BLaER1 treated with 17β-estradiol and CSF1 and Interleukin-3, amounts not matched to agents 10 nM and 100 nM (cell line): Measurements from ENCODE around the gene KDM4C.
A peak's percentile ranks its signal among the peaks of the same experiment; 100 is the strongest.
"Not testable (repeated sequence)": the region's sequence is repeated elsewhere in the genome, so short reads cannot be mapped to it uniquely, and the experiment has no call there.

Experiments used
- H3K27ac ChIP-seq, 11 experiments: shearing (Covaris generic); formaldehyde crosslinking; 2 replicates each; pipeline ENCODE4 v1.8.1; 2022
- H3K27me3 ChIP-seq, 11 experiments: shearing (Covaris generic); formaldehyde crosslinking; 2 replicates each; pipeline ENCODE4 v1.8.1; 2022
- H3K36me3 ChIP-seq, 11 experiments: shearing (Covaris generic); formaldehyde crosslinking; 2 replicates each; pipeline ENCODE4 v1.8.1; 2022
- H3K4me1 ChIP-seq, 10 experiments: shearing (Covaris generic); formaldehyde crosslinking; 2 replicates each; pipeline ENCODE4 v1.8.1; 2022
- H3K4me2 ChIP-seq, 11 experiments: shearing (Covaris generic); formaldehyde crosslinking; 2 replicates each; pipeline ENCODE4 v1.8.1; 2022
- H3K4me3 ChIP-seq, 10 experiments: shearing (Covaris generic); formaldehyde crosslinking; 2 replicates each; pipeline ENCODE4 v1.8.1; 2022
- H3K9ac ChIP-seq, 11 experiments: shearing (Covaris generic); formaldehyde crosslinking; 2 replicates each; pipeline ENCODE4 v1.8.1; 2022
- H3K9me3 ChIP-seq, 11 experiments: shearing (Covaris generic); formaldehyde crosslinking; replicated peaks in 1 of 11; 2 replicates each; pipeline ENCODE4 v1.8.1; 2022
- H4K20me1 ChIP-seq, 11 experiments: shearing (Covaris generic); formaldehyde crosslinking; 2 replicates each; pipeline ENCODE4 v1.8.1; 2022
- Cebpa-rat ChIP-seq, 11 experiments: shearing (Covaris generic); IDR thresholded peaks; 2 replicates each; pipeline ENCODE4 v1.8.1; 2022

KDM4C gene

DNA sequence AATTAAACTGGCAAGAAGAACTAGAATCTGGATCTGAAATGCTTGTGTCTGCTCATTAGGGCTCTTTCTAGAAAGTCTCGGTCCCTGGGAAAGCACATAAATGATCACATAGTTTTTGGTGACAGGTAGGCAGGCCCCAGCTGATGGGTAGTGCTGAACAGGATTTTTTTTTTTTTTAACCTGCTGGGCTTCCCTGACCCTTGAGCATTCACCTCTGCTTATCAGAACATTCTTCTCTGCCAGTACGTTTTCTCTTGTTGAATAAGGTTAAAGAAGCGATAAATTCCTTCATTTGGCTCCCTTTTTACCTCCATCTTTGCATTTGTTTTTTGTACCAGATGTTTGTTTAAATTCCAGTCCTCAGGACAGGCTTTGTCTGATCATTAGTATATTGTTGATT lies 8.8 kb downstream of the KDM4C start:
- Histone ChIP-seq H3K27me3 (no peaks in the 10 kb centered on the region), H4K20me1 (peaks cover 0 to 94% (median 36%) of the 10 kb centered on the region in 11 experiments; a peak in 16 of 22 replicates), H3K36me3 (peaks cover 0 to 6% (median 0%) of the 10 kb centered on the region in 11 experiments; a peak in 7 of 22 replicates), H3K9me3 (peaks cover 0 to 11% (median 8%) of the 10 kb centered on the region in 11 experiments; a peak in 14 of 22 replicates), H3K4me3 (no peak overlapping the region), H3K4me2 (no peak overlapping the region), H3K27ac (no peak overlapping the region), H3K9ac (no peak overlapping the region), H3K4me1 (peaks cover 0 to 28% (median 8%) of the 10 kb centered on the region in 10 experiments; a peak in 12 of 20 replicates)
- no peak for TF ChIP-seq Cebpa-rat (IDR thresholded peaks at IDR 0.05)

DNA sequence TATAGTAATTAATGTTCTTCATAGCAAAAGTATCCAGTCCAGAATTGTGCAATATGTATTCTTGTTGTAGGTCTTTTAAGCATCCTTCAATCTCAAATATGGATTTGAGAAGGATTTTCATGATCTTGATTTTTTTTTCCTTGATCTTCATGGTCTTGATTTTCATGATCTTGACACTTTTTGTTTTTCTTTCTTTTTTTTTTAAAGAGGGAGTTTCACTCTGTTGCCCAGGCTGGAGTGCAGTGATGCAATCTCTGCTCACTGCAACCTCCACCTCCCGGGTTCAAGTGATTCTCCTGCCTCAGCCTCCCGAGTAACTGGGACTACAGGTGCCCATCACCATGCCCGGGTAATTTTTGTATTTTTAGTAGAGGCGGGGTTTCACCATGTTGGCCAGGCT lies 10.8 kb downstream of the KDM4C start:
- TF ChIP-seq Cebpa-rat (IDR thresholded peaks at IDR 0.05) = 0 out of 22 replicates have a peak, but pooled peaks of 1 of the 11 experiments have one; percentile 23
- not testable (repeated sequence) for H3K27me3 ChIP-seq, H3K4me3 ChIP-seq, H3K27ac ChIP-seq, H3K9ac ChIP-seq, H3K4me2 ChIP-seq
- Histone ChIP-seq H4K20me1 (peaks cover 0 to 100% (median 31%) of the 10 kb centered on the region in 11 experiments; a peak in 14 of 22 replicates), H3K36me3 (peaks cover 0 to 18% (median 7%) of the 10 kb centered on the region in 11 experiments; a peak in 11 of 22 replicates), H3K9me3 (peaks cover 0 to 26% (median 20%) of the 10 kb centered on the region in 11 experiments; a peak in 16 of 22 replicates), H3K4me1 (peaks cover 0 to 26% (median 6%) of the 10 kb centered on the region in 10 experiments; a peak in 11 of 20 replicates)

DNA sequence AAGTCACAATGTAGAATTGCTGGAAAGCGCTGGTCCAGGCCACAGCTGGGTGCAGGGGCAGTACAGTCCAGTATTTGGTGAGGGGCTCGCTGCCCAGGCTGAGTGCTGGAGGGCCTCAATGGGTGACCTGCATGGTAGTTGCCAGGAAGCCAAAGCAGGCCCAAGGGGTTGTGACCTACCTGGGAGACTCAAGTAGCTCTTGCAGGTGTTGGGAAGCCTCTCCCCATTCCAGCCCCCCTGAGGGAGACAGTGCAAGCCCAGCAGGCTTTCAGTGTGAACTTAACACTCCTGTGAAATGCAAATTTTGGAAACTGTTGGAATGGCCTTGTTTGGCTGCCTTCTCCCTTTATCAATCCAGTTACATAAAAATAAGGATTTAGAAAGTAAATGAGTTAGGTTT lies 13.9 kb downstream of the KDM4C start:
- peaks cover 0 to 100% (median 11%) of the 10 kb centered on the region in 11 experiments; a peak in 12 of 22 replicates for H4K20me1 ChIP-seq
- TF ChIP-seq Cebpa-rat (IDR thresholded peaks at IDR 0.05) = no peak
- H3K4me3 ChIP-seq = no peak overlapping the region
- peaks cover 0 to 26% (median 10%) of the 10 kb centered on the region in 11 experiments; a peak in 12 of 22 replicates for H3K36me3 ChIP-seq
- H3K9ac ChIP-seq = no peak overlapping the region
- H3K4me1 ChIP-seq = peaks cover 4 to 15% (median 9%) of the 10 kb centered on the region in 10 experiments; a peak in 17 of 20 replicates
- H3K4me2 ChIP-seq = no peak overlapping the region
- no peaks in the 10 kb centered on the region for H3K27me3 ChIP-seq
- peaks cover 0 to 48% (median 21%) of the 10 kb centered on the region in 11 experiments; a peak in 16 of 22 replicates for H3K9me3 ChIP-seq
- no peak overlapping the region for H3K27ac ChIP-seq

DNA sequence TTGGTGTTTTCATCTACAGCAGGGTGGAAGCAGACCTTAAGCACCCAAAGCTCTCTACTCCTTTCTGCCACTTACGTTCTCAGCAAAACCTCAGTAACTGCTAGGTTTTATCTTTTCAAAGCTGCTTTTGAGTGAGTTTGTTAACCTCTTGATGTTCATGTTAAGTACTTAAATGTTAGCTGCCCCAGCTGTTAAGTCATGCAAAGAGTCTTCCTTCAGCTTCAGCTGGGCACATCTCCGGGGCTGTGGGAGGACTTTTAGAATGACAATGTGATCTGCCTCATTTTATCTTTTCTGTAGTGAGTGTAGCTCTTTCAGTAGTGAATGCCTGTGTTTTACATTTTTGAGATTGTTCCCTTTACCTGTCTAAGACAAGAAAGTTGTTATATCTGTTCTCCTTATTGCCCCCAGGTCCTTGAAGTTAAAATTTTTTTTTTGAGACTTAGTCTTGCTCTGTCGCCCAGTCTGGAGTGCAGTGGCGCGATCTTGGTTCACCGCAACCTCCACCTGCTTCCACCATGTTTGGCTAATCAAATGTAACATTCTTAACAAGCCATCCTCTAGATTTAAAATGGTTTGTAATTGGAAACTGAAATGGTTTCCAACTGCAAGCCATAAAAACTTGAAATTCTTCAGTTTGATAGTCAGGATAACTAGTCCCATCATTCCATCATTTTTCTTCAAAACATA lies 19.6 kb downstream of the KDM4C start:
- Histone ChIP-seq H3K36me3 (peaks cover 0 to 19% (median 5%) of the 10 kb centered on the region in 11 experiments; a peak in 10 of 22 replicates), H4K20me1 (peaks cover 0 to 100% (median 0%) of the 10 kb centered on the region in 11 experiments; a peak in 10 of 22 replicates), H3K4me1 (peaks cover 17 to 51% (median 39%) of the 10 kb centered on the region in 10 experiments; a peak in 18 of 20 replicates), H3K4me2 (peak overlapping the region; percentile 14 to 75 (median 50); a peak in 19 of 22 replicates), H3K27ac (peak overlapping the region in 5 of 11 experiments; percentile 8 to 56 (median 37); a peak in 8 of 22 replicates), H3K9me3 (peaks cover 0 to 36% (median 10%) of the 10 kb centered on the region in 11 experiments; a peak in 15 of 22 replicates), H3K9ac (peak overlapping the region in 4 of 11 experiments; percentile 17 to 51 (median 34); a peak in 6 of 22 replicates), H3K27me3 (no peaks in the 10 kb centered on the region), H3K4me3 (no peak overlapping the region; a peak in 2 of 20 replicates)
- no peak for TF ChIP-seq Cebpa-rat (IDR thresholded peaks at IDR 0.05)

DNA sequence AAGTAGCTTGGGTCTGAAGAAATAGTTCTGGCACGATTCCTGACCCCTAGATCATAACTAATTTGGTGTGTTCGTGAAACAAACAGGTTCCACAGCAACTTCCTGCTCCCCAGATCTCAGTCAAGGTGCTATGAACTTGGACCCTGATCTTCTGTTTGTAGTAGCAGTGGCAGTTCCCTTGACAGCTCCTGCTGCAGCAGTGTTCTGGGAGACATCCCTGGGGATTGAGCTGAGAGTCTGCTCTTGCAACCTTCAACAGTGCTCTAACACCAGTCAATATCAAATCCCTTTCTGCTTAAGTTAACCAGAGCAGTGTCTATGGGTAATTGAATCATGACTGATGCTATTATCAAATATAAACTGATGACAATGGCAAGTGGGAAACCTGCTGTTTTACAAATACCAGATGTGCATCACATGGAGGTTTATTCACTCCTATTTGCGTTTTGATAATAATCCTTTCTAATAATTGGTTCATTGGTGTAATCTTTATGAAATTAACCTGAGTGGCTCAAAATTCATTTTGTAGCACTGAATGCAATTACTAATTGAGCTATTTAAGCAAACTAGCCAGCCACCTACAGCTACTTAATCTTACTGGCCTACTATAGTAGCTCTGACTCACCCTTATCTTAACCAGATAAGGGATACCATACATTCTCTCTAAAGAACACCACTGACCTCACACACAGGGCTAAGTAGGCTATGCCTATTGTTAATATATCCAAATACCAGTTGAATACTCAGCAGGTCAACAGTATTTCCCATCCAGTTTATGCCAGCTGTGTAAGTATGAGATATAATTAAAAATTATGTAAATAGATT lies 21.9 kb downstream of the KDM4C start:
- Histone ChIP-seq H4K20me1 (peaks cover 0 to 100% (median 17%) of the 10 kb centered on the region in 11 experiments; a peak in 15 of 22 replicates), H3K27me3 (no peaks in the 10 kb centered on the region), H3K4me2 (peak overlapping the region in 7 of 11 experiments; percentile 4 to 54 (median 45); a peak in 11 of 22 replicates), H3K4me1 (peaks cover 35 to 74% (median 60%) of the 10 kb centered on the region in 10 experiments), H3K4me3 (no peak overlapping the region), H3K9ac (no peak overlapping the region), H3K36me3 (peaks cover 0 to 8% (median 0%) of the 10 kb centered on the region in 11 experiments; a peak in 4 of 22 replicates), H3K27ac (0 out of 22 replicates have a peak overlapping the region, but pooled peaks of 1 of the 11 experiments have one; percentile 24), H3K9me3 (peaks cover 0 to 15% (median 0%) of the 10 kb centered on the region in 11 experiments; a peak in 3 of 22 replicates)
- no peak for TF ChIP-seq Cebpa-rat (IDR thresholded peaks at IDR 0.05)

DNA sequence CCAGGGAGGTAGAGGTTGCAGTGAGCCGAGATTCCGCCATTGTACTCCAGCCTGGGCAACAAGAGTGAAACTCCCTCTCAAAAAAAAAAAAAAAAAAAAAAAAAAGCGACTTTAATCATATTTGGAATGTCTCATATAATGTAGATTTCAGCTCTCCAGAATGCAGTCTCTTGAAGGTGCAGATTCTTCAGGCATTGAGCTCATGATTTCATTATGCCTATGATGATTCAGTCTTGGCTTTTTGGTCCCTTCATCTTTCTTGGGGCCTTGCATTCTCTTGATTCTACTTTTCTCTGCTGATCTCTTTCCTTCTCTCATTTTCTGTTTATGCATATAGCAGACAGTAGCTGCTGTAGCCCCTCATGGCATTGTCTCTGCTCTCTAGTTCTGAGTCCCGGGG lies 22.9 kb downstream of the KDM4C start:
- H3K4me1 ChIP-seq = peaks cover 39 to 81% (median 68%) of the 10 kb centered on the region in 10 experiments
- no peak overlapping the region for H3K4me3 ChIP-seq
- peaks cover 0 to 100% (median 24%) of the 10 kb centered on the region in 11 experiments; a peak in 15 of 22 replicates for H4K20me1 ChIP-seq
- H3K27ac ChIP-seq = no peak overlapping the region
- no peak overlapping the region for H3K4me2 ChIP-seq
- no peak for TF ChIP-seq Cebpa-rat (IDR thresholded peaks at IDR 0.05)
- no peak overlapping the region for H3K9ac ChIP-seq
- H3K27me3 ChIP-seq = no peaks in the 10 kb centered on the region
- H3K36me3 ChIP-seq = peaks cover 0 to 8% (median 0%) of the 10 kb centered on the region in 11 experiments; a peak in 2 of 22 replicates
- H3K9me3 ChIP-seq = peaks cover 0 to 7% (median 0%) of the 10 kb centered on the region in 11 experiments; a peak in 2 of 22 replicates

DNA sequence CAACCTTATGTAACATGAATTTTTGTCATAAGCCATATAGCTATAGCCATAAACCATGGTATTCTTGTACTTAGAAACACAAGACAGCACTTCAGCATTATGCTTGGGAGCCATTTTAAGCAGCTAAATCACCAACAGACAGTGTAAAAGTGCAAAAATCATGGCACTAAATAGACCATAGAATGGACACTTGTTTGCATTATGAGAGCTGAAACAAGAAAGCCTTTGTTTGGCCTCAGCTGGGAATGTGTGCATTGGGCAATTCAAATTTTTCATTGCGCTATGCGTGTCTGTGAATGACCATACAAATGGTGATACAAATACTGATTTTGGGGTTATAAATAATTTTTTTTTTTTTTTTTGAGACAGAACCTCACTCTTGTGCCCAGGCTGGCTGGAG lies 23.7 kb downstream of the KDM4C start:
- Histone ChIP-seq H4K20me1 (peaks cover 0 to 100% (median 26%) of the 10 kb centered on the region in 11 experiments; a peak in 15 of 22 replicates), H3K36me3 (peaks cover 0 to 1% (median 0%) of the 10 kb centered on the region in 11 experiments; a peak in 2 of 22 replicates), H3K4me3 (no peak overlapping the region), H3K4me2 (peak overlapping the region in 6 of 11 experiments; percentile 8 to 58 (median 43); a peak in 5 of 22 replicates), H3K9ac (no peak overlapping the region), H3K4me1 (peaks cover 39 to 75% (median 64%) of the 10 kb centered on the region in 10 experiments), H3K27ac (no peak overlapping the region), H3K27me3 (no peaks in the 10 kb centered on the region), H3K9me3 (no peaks in the 10 kb centered on the region; a peak in 1 of 22 replicates)
- TF ChIP-seq Cebpa-rat (IDR thresholded peaks at IDR 0.05) = no peak

DNA sequence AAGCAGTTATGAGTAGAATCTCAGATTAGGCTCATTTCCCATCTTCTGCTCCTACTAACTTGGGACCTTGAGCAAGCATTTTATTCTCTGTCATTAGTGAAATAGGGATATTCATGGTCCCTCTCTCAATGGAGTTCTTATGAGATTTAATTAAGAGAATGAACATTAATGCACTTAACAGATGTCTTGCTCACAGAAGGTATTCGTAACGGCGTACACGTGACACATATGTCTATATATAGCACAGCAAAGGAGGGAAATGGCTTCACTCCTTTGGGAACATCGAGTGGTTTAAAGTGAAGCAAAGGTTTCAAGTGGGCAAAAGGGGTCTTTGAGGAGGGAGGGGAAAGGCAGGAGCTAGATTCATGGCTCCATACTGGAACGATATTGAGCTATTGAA lies 24.6 kb downstream of the KDM4C start:
- Histone ChIP-seq H3K27me3 (no peaks in the 10 kb centered on the region), H3K27ac (no peak overlapping the region), H3K36me3 (no peaks in the 10 kb centered on the region; a peak in 1 of 22 replicates), H3K9ac (no peak overlapping the region), H4K20me1 (peaks cover 0 to 100% (median 30%) of the 10 kb centered on the region in 11 experiments; a peak in 15 of 22 replicates), H3K4me3 (no peak overlapping the region), H3K9me3 (no peaks in the 10 kb centered on the region; a peak in 1 of 22 replicates), H3K4me2 (peak overlapping the region in 8 of 11 experiments; percentile 11 to 58 (median 36); a peak in 15 of 22 replicates), H3K4me1 (peaks cover 35 to 66% (median 55%) of the 10 kb centered on the region in 10 experiments)
- TF ChIP-seq Cebpa-rat (IDR thresholded peaks at IDR 0.05) = no peak
